Spleen (tissue), 11 donors: ENCODE measurements around the gene PGGT1B. TPM values are rescaled to one million over a fixed set of nuclear protein-coding genes. Genes with fewer than 3 reads are reported as not detected.

ENCODE experiments used
- DNase-seq: peaks from one replicate; pipeline ENCODE4 v3.0.0-alpha.2; 2020
- H3K27ac ChIP-seq, 8 donors: fragments of 200-600 bp; sonication (generic) in 7 of 8; 1 replicate in 4 of 8; 2 replicates in 4 of 8; pipeline versions ENCODE4 v1.5.0 to v1.8.0; 2016 to 2021; ENCODE audit warnings: inconsistent platforms in 4 of 8, mild to moderate bottlenecking in 4 of 8, moderate library complexity in 1 of 8
- H3K27me3 ChIP-seq, 7 donors: fragments of 200-600 bp; sonication (generic) in 6 of 7; replicated peaks in 1 of 7; 1 replicate in 4 of 7; 2 replicates in 3 of 7; pipeline versions ENCODE4 v1.5.0 to v1.8.0; 2016 to 2021; ENCODE audit warnings: inconsistent platforms in 3 of 7, mild to moderate bottlenecking in 1 of 7
- H3K36me3 ChIP-seq, 6 donors: fragments of 200-600 bp; sonication (generic) in 5 of 6; 1 replicate in 4 of 6; 2 replicates in 2 of 6; pipeline versions ENCODE4 v1.5.0 to v1.8.0; 2016 to 2021; ENCODE audit warnings: inconsistent platforms in 2 of 6
- H3K4me1 ChIP-seq, 6 donors: fragments of 200-600 bp; sonication (generic) in 5 of 6; 1 replicate in 3 of 6; 2 replicates in 3 of 6; pipeline versions ENCODE4 v1.5.0 to v1.8.0; 2016 to 2021; ENCODE audit warnings: inconsistent platforms in 3 of 6
- H3K4me3 ChIP-seq, 8 donors: fragments of 200-600 bp; sonication (generic) in 7 of 8; 1 replicate in 4 of 8; 2 replicates in 4 of 8; pipeline versions ENCODE4 v1.5.0 to v1.8.0; 2016 to 2021; ENCODE audit warnings: inconsistent platforms in 4 of 8, mild to moderate bottlenecking in 4 of 8, moderate library complexity in 2 of 8
- H3K9me3 ChIP-seq, 8 donors: fragments of 200-600 bp; sonication (generic) in 7 of 8; 1 replicate in 4 of 8; 2 replicates in 4 of 8; pipeline versions ENCODE4 v1.5.0 to v1.8.0; 2016 to 2021; ENCODE audit warnings: inconsistent platforms in 4 of 8
- CTCF ChIP-seq, 11 experiments: fragments of 200-600 bp in 7 of 11; fragments of 450-650 bp in 4 of 11; sonication (generic) in 4 of 11; IDR thresholded peaks in 8 of 11; conservative IDR thresholded peaks in 3 of 11; 1 replicate in 7 of 11; 2 replicates in 4 of 11; pipeline versions ENCODE4 v1.4.0 to v1.8.0; 2016 to 2021; ENCODE audit warnings: antibody characterized with exemption in 11 of 11, inconsistent platforms in 4 of 11, mild to moderate bottlenecking in 1 of 11
- POLR2A ChIP-seq, 3 donors: fragments of 450-650 bp; IDR thresholded peaks; one replicate each; pipeline ENCODE4 v1.5.1; 2017; ENCODE audit warnings: antibody characterized with exemption in 3 of 3, mild to moderate bottlenecking in 1 of 3
- POLR2AphosphoS5 ChIP-seq, 3 donors: sonication (generic); formaldehyde crosslinking; IDR thresholded peaks; one replicate each; pipeline ENCODE4 v1.5.1; 2017; ENCODE audit warnings: antibody characterized with exemption in 3 of 3
- WGBS, 5 donors: extraction: QIAGEN DNeasy Blood & Tissue Kit in 3 of 5; methylation state at CpG; one replicate each; pipeline versions ENCODE4 v1.1.5 to v1.1.7; 2013 to 2018; 5-methylcytosine and 5-hydroxymethylcytosine counted together
- intact Hi-C: fragments of 100-400 bp; cut with DNase I; formaldehyde crosslinking; loops from one replicate; pipeline ENCODE4 v1.15.0; 2023; ENCODE audit warnings: low total_unique reads
- polyA plus RNA-seq, 3 donors: library from polyadenylated mRNA; stranded (reverse); fragments of 200-250 nt; gene quantifications; one replicate each; pipeline ENCODE4 v1.2.1, GENCODE V29; 2013
- total RNA-seq, 7 donors: library from RNA; depleted of rRNA in 3 of 7; stranded (reverse); fragments of >200 nt in 3 of 7; fragmentation: NEBNext Ultra II Directional in 4 of 7; extraction: Animal tissue kit (Norgen Biotek cat#: 25700) in 4 of 7; gene quantifications; one replicate each; pipeline versions ENCODE4 v1.1.0 to v1.2.1, GENCODE V29; 2016 to 2021
- donor health status: healthy with polysubstance abuse.
- donor health status: DM: no; HTN: no; CAD: no; lungs with moderate emphysema.
- donor health status: DM: no; HTN: no; CAD: no.
- donor health status: Bipolar disorder and iron deficiency.
- donor health status: healthy.
- donor health status: DM: no; HTN: no; CAD: no.
- donor health status: DM: yes; HTN: yes; CAD: no.

Gene PGGT1B
- total and polyA plus RNA-seq, 10 donors = 3.7 to 59.9 (median 26.8) TPM

GRCh38 chr5:115271295-115272050 lies 8.8 kb upstream of the PGGT1B start:
- intact Hi-C loops = no loop called here
- Histone ChIP-seq H3K4me3 (no peak overlapping the region), H3K36me3 (peaks cover 0 to 22% (median 2%) of the 10 kb centered on the region in 6 donors), H3K4me1 (peaks cover 0 to 34% (median 18%) of the 10 kb centered on the region in 6 donors), H3K27ac (peak overlapping the region in 6 of 8 donors; percentile 22 to 60 (median 49)), H3K9me3 (no peaks in the 10 kb centered on the region), H3K27me3 (no peaks in the 10 kb centered on the region)
- TF ChIP-seq POLR2AphosphoS5 (IDR thresholded peaks at IDR 0.05) = no peak
- TF ChIP-seq CTCF (IDR thresholded peaks at IDR 0.05 in 8 of 11, conservative IDR thresholded peaks at IDR 0.05 in 3 of 11) = no peak
- TF ChIP-seq POLR2A (IDR thresholded peaks at IDR 0.05) = no peak
- WGBS, 5 donors = 66 to 76% (median 71%) methylated on average over 6 of the region's 6 CpGs
- no peak for DNase-seq

- no peak for DNase-seq
- Histone ChIP-seq H3K4me3 (no peak overlapping the region), H3K36me3 (peaks cover 0 to 11% (median 2%) of the 10 kb centered on the region in 6 donors), H3K27ac (no peak overlapping the region), H3K9me3 (no peaks in the 10 kb centered on the region), H3K4me1 (peaks cover 0 to 25% (median 14%) of the 10 kb centered on the region in 6 donors), H3K27me3 (no peaks in the 10 kb centered on the region)
- intact Hi-C loops = no loop called here
- TF ChIP-seq POLR2A (IDR thresholded peaks at IDR 0.05) (no peak), POLR2AphosphoS5 (IDR thresholded peaks at IDR 0.05) (no peak), CTCF (IDR thresholded peaks at IDR 0.05 in 8 of 11, conservative IDR thresholded peaks at IDR 0.05 in 3 of 11) (no peak)
Observed at GRCh38 chr5:115267617-115268016, 4.9 kb upstream of the PGGT1B start.

- Histone ChIP-seq H3K9me3 (no peaks in the 10 kb centered on the region), H3K4me1 (peaks cover 16 to 28% (median 24%) of the 10 kb centered on the region in 6 donors), H3K27me3 (no peaks in the 10 kb centered on the region), H3K36me3 (peaks cover 0 to 11% (median 2%) of the 10 kb centered on the region in 6 donors), H3K4me3 (no peak overlapping the region), H3K27ac (no peak overlapping the region)
- peak; percentile 61 for DNase-seq
- no peak for TF ChIP-seq POLR2A (IDR thresholded peaks at IDR 0.05)
- TF ChIP-seq POLR2AphosphoS5 (IDR thresholded peaks at IDR 0.05) = no peak
- TF ChIP-seq CTCF (IDR thresholded peaks at IDR 0.05 in 8 of 11, conservative IDR thresholded peaks at IDR 0.05 in 3 of 11) = no peak
- intact Hi-C loops = no loop called here
- 96 to 97% (median 97%) methylated on average over 13 of the region's 13 CpGs for WGBS, 5 donors
Observed at GRCh38 chr5:115265220-115265619, 2.5 kb upstream of the PGGT1B start.

GRCh38 chr5:115264786-115265185 lies 2.1 kb upstream of the PGGT1B start:
- DNase-seq = peak; percentile 75
- TF ChIP-seq POLR2A (IDR thresholded peaks at IDR 0.05) = no peak
- no peak for TF ChIP-seq CTCF (IDR thresholded peaks at IDR 0.05 in 8 of 11, conservative IDR thresholded peaks at IDR 0.05 in 3 of 11)
- no peak for TF ChIP-seq POLR2AphosphoS5 (IDR thresholded peaks at IDR 0.05)
- Histone ChIP-seq H3K27ac (no peak overlapping the region), H3K4me1 (peaks cover 17 to 33% (median 28%) of the 10 kb centered on the region in 6 donors), H3K4me3 (no peak overlapping the region), H3K27me3 (no peaks in the 10 kb centered on the region), H3K36me3 (peaks cover 0 to 11% (median 2%) of the 10 kb centered on the region in 6 donors), H3K9me3 (no peaks in the 10 kb centered on the region)
- 95 to 98% (median 96%) methylated on average over 8 to 13 of the region's 13 CpGs for WGBS, 5 donors
- intact Hi-C loops = no loop called here
